Glutamatergic neuron (in vitro differentiated cells): Measurements from ENCODE around the gene ABCA3. TPM values are rescaled to one million over a fixed set of nuclear protein-coding genes. Genes with fewer than 3 reads are reported as not detected.

Source experiments
- DNase-seq: peaks from one replicate; pipeline ENCODE4 v3.0.0; 2022
- H3K27ac Mint-ChIP-seq: one replicate; pipeline ENCODE4 v1.8.0; 2020; ENCODE audit warnings: mild to moderate bottlenecking, mixed read lengths, inconsistent platforms; ENCODE audit not compliant: unreplicated experiment
- H3K27me3 Mint-ChIP-seq: one replicate; pipeline ENCODE4 v1.8.0; 2020; ENCODE audit warnings: mild to moderate bottlenecking, moderate library complexity, mixed read lengths, inconsistent platforms; ENCODE audit not compliant: unreplicated experiment
- H3K36me3 Mint-ChIP-seq: one replicate; pipeline ENCODE4 v1.8.0; 2020; ENCODE audit warnings: mild to moderate bottlenecking, mixed read lengths, inconsistent platforms; ENCODE audit not compliant: unreplicated experiment
- H3K4me1 Mint-ChIP-seq: one replicate; pipeline ENCODE4 v1.8.0; 2020; ENCODE audit warnings: mild to moderate bottlenecking, low read depth, mixed read lengths, inconsistent platforms; ENCODE audit not compliant: unreplicated experiment
- H3K4me3 Mint-ChIP-seq: one replicate; pipeline ENCODE4 v1.8.0; 2020; ENCODE audit warnings: mild to moderate bottlenecking, mixed read lengths, inconsistent platforms; ENCODE audit not compliant: unreplicated experiment
- H3K9me3 Mint-ChIP-seq: one replicate; pipeline ENCODE4 v1.8.0; 2020; ENCODE audit warnings: mild to moderate bottlenecking, moderate library complexity, mixed read lengths, inconsistent platforms; ENCODE audit not compliant: unreplicated experiment
- CTCF ChIP-seq: fragments of 200-600 bp; sonication (generic); IDR thresholded peaks from one replicate; pipeline ENCODE4 v1.5.0; 2021; ENCODE audit not compliant: partially characterized antibody, unreplicated experiment
- total RNA-seq: library from RNA; stranded (reverse); fragmentation: NEBNext Ultra II Directional; extraction: Animal tissue kit (Norgen Biotek cat#: 25700); gene quantifications from one replicate; pipeline ENCODE4 v1.2.1, GENCODE V29; 2021; ENCODE audit not compliant: unreplicated experiment

Gene ABCA3
- total RNA-seq, 1 donor from 2014 or later, result 110 TPM

GRCh38 chr16:2333231-2333630 lies 7.3 kb downstream of the ABCA3 start:
- H3K27me3 Mint-ChIP-seq, result peaks cover 5% of the 10 kb centered on the region
- no peak overlapping the region for H3K27ac Mint-ChIP-seq
- H3K36me3 Mint-ChIP-seq, result peaks cover 9% of the 10 kb centered on the region
- no peak for TF ChIP-seq CTCF
- no peak overlapping the region for H3K4me3 Mint-ChIP-seq
- peaks cover 9% of the 10 kb centered on the region for H3K9me3 Mint-ChIP-seq
- no peak for DNase-seq
- peaks cover 7% of the 10 kb centered on the region for H3K4me1 Mint-ChIP-seq

DNA sequence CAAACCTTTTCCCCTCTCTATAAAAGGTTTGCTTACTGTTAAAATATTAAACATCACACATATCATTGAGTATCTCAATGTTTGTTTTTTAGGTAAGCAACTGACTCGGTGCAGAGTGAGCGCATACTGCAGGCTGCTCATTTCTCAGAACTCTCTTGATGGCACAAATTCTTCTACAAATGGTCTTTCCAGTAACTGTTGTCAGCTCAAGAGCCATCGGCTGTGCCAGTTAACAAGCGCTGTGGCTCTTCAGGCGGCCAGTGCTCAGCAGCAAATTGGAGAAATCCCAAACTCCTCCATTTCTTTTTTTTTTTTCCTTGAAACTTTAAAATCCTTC lies 8.6 kb downstream of the ABCA3 start:
- H3K4me3 Mint-ChIP-seq, result no peak overlapping the region
- H3K9me3 Mint-ChIP-seq, result peaks cover 7% of the 10 kb centered on the region
- TF ChIP-seq CTCF, result no peak
- peaks cover 9% of the 10 kb centered on the region for H3K36me3 Mint-ChIP-seq
- peaks cover 2% of the 10 kb centered on the region for H3K4me1 Mint-ChIP-seq
- H3K27ac Mint-ChIP-seq, result no peak overlapping the region
- peaks cover 2% of the 10 kb centered on the region for H3K27me3 Mint-ChIP-seq
- DNase-seq, result no peak

- no peak for TF ChIP-seq CTCF
- peaks cover 2% of the 10 kb centered on the region for H3K4me1 Mint-ChIP-seq
- H3K9me3 Mint-ChIP-seq, result peaks cover 7% of the 10 kb centered on the region
- no peak overlapping the region for H3K27ac Mint-ChIP-seq
- peaks cover 2% of the 10 kb centered on the region for H3K27me3 Mint-ChIP-seq
- H3K4me3 Mint-ChIP-seq, result no peak overlapping the region
- DNase-seq, result no peak
- peaks cover 9% of the 10 kb centered on the region for H3K36me3 Mint-ChIP-seq
These were observed 9.2 kb downstream of the ABCA3 start for GRCh38 chr16:2331199-2331930.

DNA sequence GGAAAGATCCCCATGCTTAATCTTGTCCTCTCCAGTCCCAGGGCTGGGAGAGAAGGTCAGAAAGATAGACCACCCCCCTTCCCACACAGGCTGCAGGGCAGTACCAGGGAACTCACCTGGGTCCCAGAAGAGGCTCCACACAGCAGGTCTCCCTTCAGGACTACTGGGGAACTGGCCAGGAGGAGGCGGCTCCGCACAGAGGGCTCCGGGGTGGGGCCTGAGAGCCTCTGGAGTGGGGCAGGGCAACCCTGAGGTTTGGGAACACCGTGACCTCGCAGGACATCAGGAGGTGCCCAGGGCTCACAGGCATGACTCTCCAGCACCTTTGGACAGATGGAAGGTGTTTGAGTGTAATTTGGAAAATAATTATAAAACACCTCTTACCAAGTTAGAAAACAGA lies 11.0 kb downstream of the ABCA3 start:
- Mint-ChIP-seq H3K4me1 (no peaks in the 10 kb centered on the region), H3K36me3 (peaks cover 9% of the 10 kb centered on the region), H3K27ac (no peak overlapping the region), H3K4me3 (no peak overlapping the region), H3K27me3 (peaks cover 2% of the 10 kb centered on the region), H3K9me3 (peaks cover 7% of the 10 kb centered on the region)
- DNase-seq, result no peak
- TF ChIP-seq CTCF, result no peak

DNA sequence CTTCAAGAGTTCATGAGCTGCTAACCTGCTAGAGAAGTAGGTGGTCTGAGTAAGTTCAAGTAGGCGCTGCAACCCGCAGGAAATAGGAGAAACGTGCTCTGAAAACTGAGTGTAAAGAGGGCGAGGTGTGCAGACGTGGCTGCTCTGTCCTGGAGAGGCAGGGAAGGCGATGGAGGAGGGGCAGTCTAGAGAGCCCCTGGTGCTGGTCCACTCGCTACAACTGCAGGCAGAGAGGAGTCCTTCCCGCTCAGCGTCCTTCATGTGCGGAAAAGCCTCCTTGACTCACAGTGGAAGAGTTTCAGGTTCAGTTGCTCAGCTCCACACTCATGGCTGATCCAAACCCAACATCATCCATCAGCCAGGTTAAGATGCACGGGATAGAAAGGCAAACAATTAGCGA lies 12.1 kb downstream of the ABCA3 start:
- H3K27me3 Mint-ChIP-seq, result peaks cover 2% of the 10 kb centered on the region

More for the DNA sequence above, 12.1 kb downstream of the ABCA3 start:
- peak overlapping the region; percentile 35 for H3K27ac Mint-ChIP-seq
- H3K36me3 Mint-ChIP-seq, result peaks cover 17% of the 10 kb centered on the region
- peaks cover 7% of the 10 kb centered on the region for H3K9me3 Mint-ChIP-seq
- H3K4me1 Mint-ChIP-seq, result no peaks in the 10 kb centered on the region
- DNase-seq, result no peak
- no peak for TF ChIP-seq CTCF
- H3K4me3 Mint-ChIP-seq, result no peak overlapping the region
